Brain microvascular endothelial cell (primary cell): ENCODE results near the gene LSG1.

ENCODE experiments used
- DNase-seq: peaks from one replicate; pipeline ENCODE4 v3.0.0-alpha.2; 2020
- H3K27ac ChIP-seq: fragments of 250-450 bp; sonication (Bioruptor Pico); 2 replicates; pipeline ENCODE4 v1.5.1; 2020; ENCODE audit warnings: mild to moderate bottlenecking, moderate library complexity
- H3K27me3 ChIP-seq: fragments of 250-450 bp; sonication (Bioruptor Pico); replicated peaks from 2 replicates; pipeline ENCODE4 v1.5.1; 2020; ENCODE audit warnings: mild to moderate bottlenecking
- H3K36me3 ChIP-seq: fragments of 250-450 bp; sonication (Bioruptor Pico); replicated peaks from 2 replicates; pipeline ENCODE4 v1.5.1; 2020; ENCODE audit warnings: mild to moderate bottlenecking
- H3K4me3 ChIP-seq: 2 replicates; pipeline ENCODE4 v1.5.1; 2011; ENCODE audit warnings: low read depth, mild to moderate bottlenecking, control low read depth, low read length, moderate library complexity
- in situ Hi-C: cut with HindIII; loops from 2 replicates; pipeline ENCODE4 v1.10.0; 2017; ENCODE audit warnings: low sequenced_read_pairs, low pct_ligation_motif_present
- TF ChIP-seq, protein P1 (sequence below): IDR thresholded peaks from 2 replicates; pipeline ENCODE4 v1.5.1; 2011; ENCODE audit warnings: low read depth, mild to moderate bottlenecking, moderate library complexity, low read length, control low read depth, inconsistent platforms; ENCODE audit errors: missing control alignments

Gene LSG1

DNA sequence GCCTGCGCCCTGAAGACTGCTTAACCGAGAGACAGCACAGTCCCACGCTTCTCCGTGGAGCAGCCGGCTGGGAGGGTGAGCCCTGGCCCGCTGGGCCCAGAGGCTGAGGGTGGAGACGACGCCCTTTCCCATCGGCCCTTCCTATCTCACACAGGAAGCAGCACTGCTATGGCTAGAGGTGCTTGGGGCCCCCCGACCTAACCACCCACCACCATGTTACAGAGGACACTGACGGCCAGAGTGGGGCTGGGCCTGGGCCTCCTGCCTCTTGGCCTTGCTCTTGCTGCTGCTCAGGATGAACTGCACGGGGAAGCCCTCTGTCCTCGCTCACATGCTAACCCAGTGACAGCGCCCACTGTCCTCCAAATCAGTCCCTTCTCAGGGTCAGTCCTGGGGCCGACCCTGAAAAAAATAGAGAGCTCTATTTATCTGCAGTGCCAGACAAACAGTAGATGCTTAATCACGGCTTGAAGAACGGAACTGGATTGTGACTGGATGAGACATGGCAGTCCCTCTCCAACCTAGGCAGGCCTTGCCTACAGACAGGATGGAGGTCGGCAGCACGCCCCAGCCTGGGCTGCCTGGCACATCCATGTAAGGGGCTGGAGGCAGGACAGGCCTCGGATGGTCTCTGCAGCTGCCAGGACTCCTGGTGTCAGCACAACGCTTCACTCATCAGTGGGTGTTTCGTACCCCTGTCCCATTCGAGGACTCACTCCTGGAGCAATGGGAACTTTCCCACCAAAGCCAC, 53.0 kb downstream of the LSG1 start:
- Histone ChIP-seq H3K27me3 (no peaks in the 10 kb centered on the region), H3K4me3 (no peak overlapping the region), H3K36me3 (peaks cover 60% of the 10 kb centered on the region), H3K27ac (no peak overlapping the region)
- TF ChIP-seq, protein P1, sequence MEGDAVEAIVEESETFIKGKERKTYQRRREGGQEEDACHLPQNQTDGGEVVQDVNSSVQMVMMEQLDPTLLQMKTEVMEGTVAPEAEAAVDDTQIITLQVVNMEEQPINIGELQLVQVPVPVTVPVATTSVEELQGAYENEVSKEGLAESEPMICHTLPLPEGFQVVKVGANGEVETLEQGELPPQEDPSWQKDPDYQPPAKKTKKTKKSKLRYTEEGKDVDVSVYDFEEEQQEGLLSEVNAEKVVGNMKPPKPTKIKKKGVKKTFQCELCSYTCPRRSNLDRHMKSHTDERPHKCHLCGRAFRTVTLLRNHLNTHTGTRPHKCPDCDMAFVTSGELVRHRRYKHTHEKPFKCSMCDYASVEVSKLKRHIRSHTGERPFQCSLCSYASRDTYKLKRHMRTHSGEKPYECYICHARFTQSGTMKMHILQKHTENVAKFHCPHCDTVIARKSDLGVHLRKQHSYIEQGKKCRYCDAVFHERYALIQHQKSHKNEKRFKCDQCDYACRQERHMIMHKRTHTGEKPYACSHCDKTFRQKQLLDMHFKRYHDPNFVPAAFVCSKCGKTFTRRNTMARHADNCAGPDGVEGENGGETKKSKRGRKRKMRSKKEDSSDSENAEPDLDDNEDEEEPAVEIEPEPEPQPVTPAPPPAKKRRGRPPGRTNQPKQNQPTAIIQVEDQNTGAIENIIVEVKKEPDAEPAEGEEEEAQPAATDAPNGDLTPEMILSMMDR, result no peak
- in situ Hi-C loops, result no loop called here
- no peak for DNase-seq

- peaks cover 50% of the 10 kb centered on the region for H3K36me3 ChIP-seq
- no peak for DNase-seq
- no peaks in the 10 kb centered on the region for H3K27me3 ChIP-seq
- in situ Hi-C loops, result no loop called here
- TF ChIP-seq, protein P1, result no peak
- H3K4me3 ChIP-seq, result no peak overlapping the region
- no peak overlapping the region for H3K27ac ChIP-seq
Measured at GRCh38 chr3:194617827-194618226, 54.2 kb downstream of the LSG1 start.

DNA sequence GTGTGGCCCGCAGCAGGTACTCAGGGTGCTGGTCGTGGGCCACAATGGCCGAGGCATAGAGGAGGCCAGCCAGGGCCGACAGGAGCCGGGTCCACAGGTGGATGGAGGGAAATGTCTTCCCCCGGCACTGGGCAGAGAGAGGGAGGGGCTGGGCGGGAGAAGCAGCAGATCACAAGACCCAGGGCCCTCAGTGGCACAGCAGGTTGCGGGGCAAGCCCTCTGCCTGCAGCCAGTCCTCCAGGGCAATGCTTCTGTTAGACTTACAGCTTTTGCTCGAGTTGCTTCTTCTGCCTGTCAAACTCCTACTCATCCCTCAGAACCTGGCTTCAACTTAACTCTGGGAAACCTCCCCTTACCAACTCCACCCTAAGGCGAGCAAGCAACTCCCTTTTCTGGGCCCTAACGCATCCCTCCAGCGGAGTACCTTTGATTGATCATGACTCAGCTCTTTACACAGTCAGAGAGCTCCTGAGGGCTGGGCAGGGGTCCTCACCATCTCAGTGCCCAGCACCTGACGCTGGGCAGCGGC, 54.8 kb downstream of the LSG1 start:
- in situ Hi-C loops, result no loop called here
- Histone ChIP-seq H3K27me3 (no peaks in the 10 kb centered on the region), H3K4me3 (no peak overlapping the region), H3K36me3 (peaks cover 46% of the 10 kb centered on the region), H3K27ac (no peak overlapping the region)
- TF ChIP-seq, protein P1, result no peak
- DNase-seq, result no peak

DNA sequence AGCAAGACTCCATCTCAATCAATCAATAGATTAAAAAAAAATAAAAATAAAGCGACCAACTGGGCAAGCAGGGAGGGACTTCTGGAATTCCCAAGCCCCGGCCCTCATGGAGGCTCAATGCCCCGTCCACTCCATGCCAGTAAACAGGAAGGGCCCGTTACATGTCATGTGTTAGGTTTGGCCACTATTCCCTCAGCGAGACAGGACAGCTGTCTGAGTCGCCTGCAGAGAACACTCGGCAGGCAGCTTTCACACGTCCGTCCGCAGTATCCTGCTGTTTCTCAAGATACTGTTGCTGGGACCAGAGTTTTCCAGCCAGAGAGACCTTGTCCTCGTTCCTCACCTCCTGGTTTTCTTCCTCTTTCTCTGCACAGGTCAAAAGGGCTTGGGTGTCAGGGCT, 56.8 kb downstream of the LSG1 start:
- in situ Hi-C loops, result no loop called here
- H3K36me3 ChIP-seq, result peaks cover 34% of the 10 kb centered on the region
- H3K4me3 ChIP-seq, result no peak overlapping the region

GRCh38 chr3:194612221-194612620, 59.8 kb downstream of the LSG1 start:
- TF ChIP-seq, protein P1, result no peak
- in situ Hi-C loops, result no loop called here
- peaks cover 22% of the 10 kb centered on the region for H3K36me3 ChIP-seq
- H3K4me3 ChIP-seq, result no peak overlapping the region
- no peak for DNase-seq
- H3K27ac ChIP-seq, result no peak overlapping the region
- H3K27me3 ChIP-seq, result no peaks in the 10 kb centered on the region

More for the DNA sequence above, 56.8 kb downstream of the LSG1 start:
- Histone ChIP-seq H3K27me3 (no peaks in the 10 kb centered on the region), H3K27ac (no peak overlapping the region)
- no peak for DNase-seq
- TF ChIP-seq, protein P1, result no peak
